H9 (cell line): ENCODE measurements around the gene CEP152. TPM values are rescaled to one million over a fixed set of nuclear protein-coding genes. Genes with fewer than 3 reads are reported as not detected.

Experiments used
- DNase-seq: peaks from one replicate; pipeline ENCODE4 v3.0.0-alpha.2; 2017
- H2AFZ ChIP-seq: one replicate; pipeline ENCODE4 v1.6.1; 2013; ENCODE audit warnings: mild to moderate bottlenecking, low read length, control low read depth, moderate library complexity
- H2AK5ac ChIP-seq: 2 replicates; pipeline ENCODE4 v1.6.1; 2013; ENCODE audit warnings: low read length, control low read depth, mixed read lengths; ENCODE audit not compliant: insufficient read length
- H2BK120ac ChIP-seq: one replicate; pipeline ENCODE4 v1.6.1; 2013; ENCODE audit warnings: low read depth, mild to moderate bottlenecking, low read length, control low read depth, inconsistent platforms; ENCODE audit not compliant: poor library complexity, severe bottlenecking
- H2BK12ac ChIP-seq: 2 replicates; pipeline ENCODE4 v1.6.1; 2013; ENCODE audit warnings: low read length, control low read depth, mixed read lengths, low read depth; ENCODE audit not compliant: insufficient read length
- H2BK15ac ChIP-seq: 2 replicates; pipeline ENCODE4 v1.6.1; 2013; ENCODE audit warnings: low read depth, low read length, control low read depth
- H2BK20ac ChIP-seq: one replicate; pipeline ENCODE4 v1.6.1; 2013; ENCODE audit warnings: low read depth, mild to moderate bottlenecking, low read length, control low read depth, inconsistent platforms; ENCODE audit not compliant: poor library complexity, severe bottlenecking
- H2BK5ac ChIP-seq: 2 replicates; pipeline ENCODE4 v1.6.1; 2013; ENCODE audit warnings: low read length, control low read depth, mixed read lengths; ENCODE audit not compliant: insufficient read length
- H3K14ac ChIP-seq: 2 replicates; pipeline ENCODE4 v1.6.1; 2013; ENCODE audit warnings: low read length, control low read depth; ENCODE audit not compliant: insufficient read depth
- H3K18ac ChIP-seq: 2 replicates; pipeline ENCODE4 v1.6.1; 2013; ENCODE audit warnings: low read depth, mild to moderate bottlenecking, mixed read lengths, low read length, control low read depth; ENCODE audit not compliant: insufficient read length
- H3K23ac ChIP-seq: 2 replicates; pipeline ENCODE4 v1.6.1; 2013; ENCODE audit warnings: low read length, control low read depth, mixed read lengths, low read depth; ENCODE audit not compliant: insufficient read length
- H3K23me2 ChIP-seq: 2 replicates; pipeline ENCODE4 v1.6.1; 2013; ENCODE audit warnings: low read depth, mild to moderate bottlenecking, mixed read lengths, low read length, control low read depth; ENCODE audit not compliant: insufficient read length, poor library complexity, severe bottlenecking
- H3K27ac ChIP-seq: 2 replicates; pipeline ENCODE4 v1.5.1; 2013; ENCODE audit warnings: low read length, control low read depth, mixed read lengths, low read depth; ENCODE audit not compliant: insufficient read length
- H3K27me3 ChIP-seq: 2 replicates; pipeline ENCODE4 v1.6.1; 2013; ENCODE audit warnings: low read length, control low read depth, inconsistent platforms; ENCODE audit not compliant: insufficient read depth
- H3K4ac ChIP-seq: 2 replicates; pipeline ENCODE4 v1.6.1; 2013; ENCODE audit warnings: low read depth, mild to moderate bottlenecking, control low read depth, inconsistent platforms, low read length, moderate library complexity
- H3K4me1 ChIP-seq: 2 replicates; pipeline ENCODE4 v1.6.1; 2013; ENCODE audit warnings: low read length, control low read depth, inconsistent platforms; ENCODE audit not compliant: insufficient read depth
- H3K4me2 ChIP-seq: 2 replicates; pipeline ENCODE4 v1.6.1; 2013; ENCODE audit warnings: low read length, control low read depth, mixed read lengths; ENCODE audit not compliant: insufficient read length, insufficient read depth
- H3K56ac ChIP-seq: 2 replicates; pipeline ENCODE4 v1.6.1; 2013; ENCODE audit warnings: low read depth, mild to moderate bottlenecking, mixed read lengths, low read length, control low read depth; ENCODE audit not compliant: insufficient read length
- H3K79me1 ChIP-seq: 2 replicates; pipeline ENCODE4 v1.6.1; 2013; ENCODE audit warnings: low read depth, mild to moderate bottlenecking, moderate library complexity, low read length, control low read depth, inconsistent platforms; ENCODE audit not compliant: insufficient read depth, poor library complexity, severe bottlenecking
- H3K79me2 ChIP-seq: 2 replicates; pipeline ENCODE4 v1.6.1; 2013; ENCODE audit warnings: low read length, control low read depth, inconsistent platforms; ENCODE audit not compliant: insufficient read depth
- H3K9ac ChIP-seq: 2 replicates; pipeline ENCODE4 v1.6.1; 2013; ENCODE audit warnings: low read length, control low read depth, mixed read lengths; ENCODE audit not compliant: insufficient read length; ENCODE audit errors: extremely low read depth
- H3K9me3 ChIP-seq: one replicate; pipeline ENCODE4 v1.6.1; 2013; ENCODE audit warnings: low read depth, low read length, inconsistent platforms; ENCODE audit not compliant: control insufficient read depth
- H3T11ph ChIP-seq: one replicate; pipeline ENCODE4 v1.6.1; 2013; ENCODE audit warnings: mild to moderate bottlenecking, low read length, control low read depth, inconsistent platforms
- H4K20me1 ChIP-seq: one replicate; pipeline ENCODE4 v1.6.1; 2013; ENCODE audit not compliant: control insufficient read depth, insufficient read length, insufficient read depth
- H4K5ac ChIP-seq: 2 replicates; pipeline ENCODE4 v1.6.1; 2013; ENCODE audit warnings: low read depth, mild to moderate bottlenecking, mixed read lengths, low read length, control low read depth; ENCODE audit not compliant: insufficient read length
- H4K8ac ChIP-seq: replicated peaks from 2 replicates; pipeline ENCODE4 v1.6.1; 2013; ENCODE audit warnings: low read length, control low read depth, mixed read lengths, low read depth; ENCODE audit not compliant: insufficient read length
- H4K91ac ChIP-seq: 2 replicates; pipeline ENCODE4 v1.6.1; 2013; ENCODE audit warnings: low read depth, mild to moderate bottlenecking, moderate library complexity, mixed read lengths, low read length, control low read depth; ENCODE audit not compliant: insufficient read length
- H3K27ac Mint-ChIP-seq, 3 experiments: 2 replicates in 2 of 3; 3 replicates in 1 of 3; pipeline ENCODE4 v1.8.0; 2020 to 2021; ENCODE audit warnings: mixed read lengths in 3 of 3, mild to moderate bottlenecking in 1 of 3, moderate library complexity in 1 of 3
- H3K27me3 Mint-ChIP-seq: 2 replicates; pipeline ENCODE4 v1.8.0; 2021; ENCODE audit warnings: low read depth, mild to moderate bottlenecking, moderate library complexity, mixed read lengths
- H3K36me3 Mint-ChIP-seq, 3 experiments: 2 replicates in 2 of 3; 3 replicates in 1 of 3; pipeline ENCODE4 v1.8.0; 2020 to 2021; ENCODE audit warnings: low read depth in 3 of 3, mixed read lengths in 3 of 3; ENCODE audit not compliant: insufficient read depth in 1 of 3
- H3K4me1 Mint-ChIP-seq, 2 experiments: 2 replicates each; pipeline ENCODE4 v1.8.0; 2020; ENCODE audit warnings: mixed read lengths in 2 of 2
- H3K4me3 Mint-ChIP-seq, 2 experiments: 2 replicates in 1 of 2; 3 replicates in 1 of 2; pipeline ENCODE4 v1.8.0; 2020 to 2021; ENCODE audit warnings: mild to moderate bottlenecking in 2 of 2, mixed read lengths in 2 of 2, moderate library complexity in 1 of 2
- H3K9me3 Mint-ChIP-seq, 2 experiments: 2 replicates in 1 of 2; 3 replicates in 1 of 2; pipeline ENCODE4 v1.8.0; 2020; ENCODE audit warnings: mild to moderate bottlenecking in 2 of 2, mixed read lengths in 2 of 2, moderate library complexity in 1 of 2
- WGBS: extraction: QIAGEN DNeasy Blood & Tissue Kit; methylation state at CpG from one replicate; pipeline ENCODE4 v1.1.7; 2013; ENCODE audit warnings: missing lambda C conversion rate, low lambda C conversion rate, mixed read lengths; ENCODE audit not compliant: insufficient read length; ENCODE audit errors: extremely low coverage; 5-methylcytosine and 5-hydroxymethylcytosine counted together
- total RNA-seq: library from RNA; stranded (reverse); gene quantifications from 2 replicates; pipeline ENCODE4 v1.2.1, GENCODE V29; 2021
- TF ChIP-seq, protein P1 (sequence below): fragments of 200-600 bp; sonication (generic); conservative IDR thresholded peaks from 3 replicates; pipeline ENCODE4 v1.8.0; 2021; ENCODE audit warnings: antibody characterized with exemption, mild to moderate bottlenecking

The CEP152 gene
- total RNA-seq, 1 experiment from 2014 or later = 10.9 TPM

DNA sequence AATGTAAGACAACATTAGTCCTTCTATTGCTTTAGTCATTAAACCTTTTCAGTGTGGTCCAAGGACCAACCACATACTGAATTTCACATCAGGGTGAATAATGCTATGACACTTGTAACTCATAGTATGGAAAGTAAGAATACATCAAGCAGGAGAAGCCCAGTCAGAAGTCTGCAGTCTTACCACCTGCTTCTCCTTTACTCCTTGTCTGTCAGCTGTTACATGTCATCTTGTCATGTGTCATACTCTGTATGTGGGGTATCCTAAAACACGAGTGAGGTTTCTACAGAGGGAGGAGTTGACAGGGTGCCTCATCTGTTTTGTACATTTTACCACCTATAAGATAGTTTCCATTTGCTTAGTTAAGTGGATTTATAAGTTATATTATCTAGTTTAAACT lies 34.3 kb upstream of the CEP152 start:
- no peak overlapping the region for H2AK5ac ChIP-seq
- H2BK15ac ChIP-seq = no peak overlapping the region
- H3K79me1 ChIP-seq = no peaks in the 10 kb centered on the region
- no peak overlapping the region for H2BK120ac ChIP-seq
- H2BK20ac ChIP-seq = no peak overlapping the region
- no peaks in the 10 kb centered on the region for H3K79me2 ChIP-seq
- Mint-ChIP-seq H3K4me1 (no peaks in the 10 kb centered on the region), H3K27ac (no peak overlapping the region), H3K27me3 (no peaks in the 10 kb centered on the region), H3K9me3 (no peaks in the 10 kb centered on the region), H3K36me3 (no peaks in the 10 kb centered on the region), H3K4me3 (no peak overlapping the region)
- no peak overlapping the region for H3K56ac ChIP-seq
- H3T11ph ChIP-seq = no peak overlapping the region
- H2BK5ac ChIP-seq = no peak overlapping the region
- H2AFZ ChIP-seq = no peak overlapping the region
- no peak overlapping the region for H3K23ac ChIP-seq
- no peaks in the 10 kb centered on the region for H3K27me3 ChIP-seq
- H3K9ac ChIP-seq = no peak overlapping the region
- no peak overlapping the region for H4K8ac ChIP-seq
- no peaks in the 10 kb centered on the region for H3K9me3 ChIP-seq
- no peak overlapping the region for H4K5ac ChIP-seq
- no CpG with 5 or more reads among the region's 1 CpG for WGBS
- no peak overlapping the region for H3K14ac ChIP-seq
- no peaks in the 10 kb centered on the region for H3K4me1 ChIP-seq
- no peak overlapping the region for H3K4me2 ChIP-seq
- DNase-seq = no peak
- H3K27ac ChIP-seq = no peak overlapping the region
- no peak overlapping the region for H2BK12ac ChIP-seq
- no peak overlapping the region for H3K4ac ChIP-seq
- no peak overlapping the region for H3K18ac ChIP-seq
- no peaks in the 10 kb centered on the region for H4K20me1 ChIP-seq
- TF ChIP-seq, protein P1, sequence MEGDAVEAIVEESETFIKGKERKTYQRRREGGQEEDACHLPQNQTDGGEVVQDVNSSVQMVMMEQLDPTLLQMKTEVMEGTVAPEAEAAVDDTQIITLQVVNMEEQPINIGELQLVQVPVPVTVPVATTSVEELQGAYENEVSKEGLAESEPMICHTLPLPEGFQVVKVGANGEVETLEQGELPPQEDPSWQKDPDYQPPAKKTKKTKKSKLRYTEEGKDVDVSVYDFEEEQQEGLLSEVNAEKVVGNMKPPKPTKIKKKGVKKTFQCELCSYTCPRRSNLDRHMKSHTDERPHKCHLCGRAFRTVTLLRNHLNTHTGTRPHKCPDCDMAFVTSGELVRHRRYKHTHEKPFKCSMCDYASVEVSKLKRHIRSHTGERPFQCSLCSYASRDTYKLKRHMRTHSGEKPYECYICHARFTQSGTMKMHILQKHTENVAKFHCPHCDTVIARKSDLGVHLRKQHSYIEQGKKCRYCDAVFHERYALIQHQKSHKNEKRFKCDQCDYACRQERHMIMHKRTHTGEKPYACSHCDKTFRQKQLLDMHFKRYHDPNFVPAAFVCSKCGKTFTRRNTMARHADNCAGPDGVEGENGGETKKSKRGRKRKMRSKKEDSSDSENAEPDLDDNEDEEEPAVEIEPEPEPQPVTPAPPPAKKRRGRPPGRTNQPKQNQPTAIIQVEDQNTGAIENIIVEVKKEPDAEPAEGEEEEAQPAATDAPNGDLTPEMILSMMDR = no peak
- H3K23me2 ChIP-seq = no peaks in the 10 kb centered on the region
- no peak overlapping the region for H4K91ac ChIP-seq
